GM03348 (cell line): Measurements from ENCODE around the gene PDE4B.

Source experiments
- DNase-seq: peaks from one replicate; pipeline ENCODE4 v3.0.0; 2012; ENCODE audit warnings: low spot score

The PDE4B gene

DNA sequence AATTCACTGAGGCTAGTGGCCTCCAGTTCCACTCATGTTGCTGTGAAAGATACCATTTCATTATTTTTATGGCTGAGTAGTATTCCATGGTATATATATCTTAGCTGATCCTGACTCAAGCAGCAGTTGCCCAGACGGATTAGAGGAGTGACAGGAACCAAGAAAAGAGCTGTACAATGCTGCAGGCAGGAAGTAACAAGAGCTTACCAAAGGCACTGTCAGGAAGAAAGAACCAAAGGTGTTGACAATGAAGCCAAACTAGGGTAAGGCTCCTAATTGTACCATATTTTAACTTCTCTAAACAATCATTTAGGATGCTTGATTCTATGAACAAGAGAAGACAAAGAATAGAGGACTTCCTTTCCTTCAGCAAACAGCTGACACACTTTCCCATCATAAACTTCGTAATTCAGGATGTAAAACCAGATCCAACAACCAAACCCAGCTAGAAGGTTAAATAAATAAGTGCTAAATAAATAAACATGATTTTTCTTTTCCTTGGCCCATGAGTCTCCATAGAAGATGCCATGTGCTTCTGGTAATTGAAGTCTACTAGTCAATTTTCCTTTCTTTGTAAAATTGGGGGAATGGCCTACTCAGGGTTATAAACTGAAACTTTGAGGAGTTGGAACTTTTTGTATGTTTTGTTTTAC is 493.0 kb downstream of the PDE4B start:
- DNase-seq, result no peak

DNA sequence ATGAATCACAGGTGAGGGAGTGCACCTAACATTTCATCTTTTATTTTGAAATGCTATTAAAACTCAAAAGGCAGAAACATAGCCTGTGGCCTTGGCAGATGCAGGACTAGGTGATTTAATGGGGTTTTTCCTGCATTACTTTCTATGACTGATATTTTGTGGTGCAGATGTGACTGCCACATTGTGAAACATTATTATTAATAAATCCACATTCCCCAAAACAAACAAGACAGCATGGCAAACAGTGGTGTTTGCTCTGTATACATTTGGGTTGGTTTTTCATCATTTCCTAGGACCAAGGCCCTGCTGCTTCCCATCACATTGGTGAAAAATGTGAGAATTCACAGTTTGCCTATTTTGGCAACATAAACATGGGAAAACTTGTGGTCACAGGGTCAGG is 493.6 kb downstream of the PDE4B start:
- DNase-seq, result no peak

DNA sequence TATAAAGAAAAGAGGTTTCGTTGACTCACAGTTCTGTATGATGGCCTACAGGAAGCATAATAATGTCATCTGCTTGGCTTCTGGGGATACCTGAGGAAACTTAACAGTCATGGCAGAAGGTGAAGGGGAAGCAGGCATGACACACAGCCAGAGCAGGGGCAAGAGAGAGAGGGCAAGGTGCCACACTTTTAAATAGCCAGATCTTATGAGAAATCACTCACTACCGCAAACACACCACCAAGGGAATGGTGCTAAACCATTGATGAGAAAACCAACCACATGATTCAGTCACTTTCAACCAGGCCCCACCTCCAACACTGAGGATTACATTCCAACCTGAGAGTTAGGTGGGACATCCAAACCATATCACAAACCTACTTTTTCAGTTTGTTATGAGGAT is 495.4 kb downstream of the PDE4B start:
- no peak for DNase-seq

DNA sequence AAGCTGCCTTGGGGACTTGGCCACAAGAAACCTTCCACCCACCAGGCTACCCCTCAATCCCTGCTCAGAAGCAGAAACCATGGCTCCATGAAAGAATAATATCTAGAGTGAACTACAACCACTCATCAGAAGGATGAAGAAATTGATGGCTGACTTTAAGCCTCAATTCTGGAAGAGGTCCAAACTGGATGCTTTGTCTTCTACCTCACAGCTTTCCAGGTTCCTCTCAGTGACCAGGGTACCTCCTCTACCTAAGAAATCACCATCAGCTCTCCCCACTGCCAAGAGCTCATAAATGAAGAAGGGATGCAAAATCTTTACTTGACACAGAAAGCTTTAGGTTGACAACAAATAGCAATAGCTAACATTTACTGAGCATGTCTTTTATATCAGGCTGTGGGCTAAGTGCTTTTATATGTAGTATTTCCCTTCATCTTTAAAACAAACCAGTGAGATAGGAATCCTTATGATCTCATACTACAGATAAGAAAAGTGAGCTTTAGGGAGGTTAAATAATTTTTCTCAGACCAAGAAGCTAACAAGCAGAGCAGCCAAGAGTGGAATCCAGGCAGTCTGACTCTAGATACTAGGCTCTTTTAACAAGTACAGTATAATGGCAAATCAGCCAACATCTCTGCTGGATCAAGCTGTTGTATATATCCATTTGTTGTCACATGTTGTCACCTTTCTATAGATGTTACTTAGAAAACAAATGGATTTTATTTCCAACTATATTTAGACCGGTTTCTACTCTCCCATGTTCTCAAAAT is 498.3 kb downstream of the PDE4B start:
- no peak for DNase-seq

DNA sequence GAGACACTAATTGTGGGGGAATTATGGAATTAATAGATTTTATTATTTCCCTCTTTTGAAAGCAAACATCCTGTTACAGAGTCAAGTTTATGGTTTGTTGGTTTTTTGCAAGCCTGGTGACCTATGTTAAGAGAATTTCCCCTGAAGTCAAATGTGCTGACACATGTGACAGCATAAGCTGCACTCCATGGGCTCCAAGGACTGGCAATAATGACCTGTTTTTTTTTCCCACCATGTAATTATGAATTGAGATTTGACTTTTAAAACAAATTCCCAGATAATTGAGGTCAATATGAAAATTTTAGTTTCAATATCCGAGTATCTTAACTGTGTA is 498.8 kb downstream of the PDE4B start:
- DNase-seq, result no peak

DNA sequence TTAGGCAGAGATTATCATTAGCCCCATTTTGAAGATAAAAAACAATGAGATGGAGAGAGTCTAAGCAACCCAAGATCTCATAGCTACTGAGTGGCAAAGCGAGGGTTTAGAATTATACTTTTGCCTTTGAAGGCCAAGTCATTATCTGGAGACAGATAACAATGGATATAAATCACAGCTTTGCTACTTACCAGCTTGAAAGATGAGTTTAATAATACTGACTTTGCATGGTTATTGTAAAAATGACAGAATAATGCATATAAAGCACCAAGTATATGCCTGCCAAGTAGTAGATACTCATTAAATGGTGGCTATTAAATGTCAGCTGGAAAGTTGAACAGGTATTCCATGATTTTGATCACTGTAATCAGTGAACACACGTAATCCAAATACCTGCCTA is 499.6 kb downstream of the PDE4B start:
- DNase-seq, result no peak

DNA sequence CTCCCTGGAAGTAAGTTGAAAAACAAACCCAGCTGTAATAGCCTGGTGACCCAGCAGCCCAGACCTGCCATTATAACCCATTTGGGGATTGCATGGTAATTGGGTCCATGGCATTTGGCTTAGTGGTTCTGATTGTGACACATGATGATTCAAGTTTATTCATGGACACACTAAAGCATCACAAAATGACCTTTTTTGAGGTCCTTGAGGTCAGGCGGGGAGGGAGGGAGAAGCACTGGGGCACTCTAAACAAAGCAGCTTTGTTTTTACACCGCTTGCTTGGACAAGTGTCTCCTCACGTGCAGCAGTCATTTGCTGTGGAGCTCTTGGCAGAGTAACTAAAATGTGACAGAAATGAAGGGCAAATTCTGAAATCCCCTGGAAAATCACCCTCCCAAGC is 500.2 kb downstream of the PDE4B start:
- no peak for DNase-seq

DNA sequence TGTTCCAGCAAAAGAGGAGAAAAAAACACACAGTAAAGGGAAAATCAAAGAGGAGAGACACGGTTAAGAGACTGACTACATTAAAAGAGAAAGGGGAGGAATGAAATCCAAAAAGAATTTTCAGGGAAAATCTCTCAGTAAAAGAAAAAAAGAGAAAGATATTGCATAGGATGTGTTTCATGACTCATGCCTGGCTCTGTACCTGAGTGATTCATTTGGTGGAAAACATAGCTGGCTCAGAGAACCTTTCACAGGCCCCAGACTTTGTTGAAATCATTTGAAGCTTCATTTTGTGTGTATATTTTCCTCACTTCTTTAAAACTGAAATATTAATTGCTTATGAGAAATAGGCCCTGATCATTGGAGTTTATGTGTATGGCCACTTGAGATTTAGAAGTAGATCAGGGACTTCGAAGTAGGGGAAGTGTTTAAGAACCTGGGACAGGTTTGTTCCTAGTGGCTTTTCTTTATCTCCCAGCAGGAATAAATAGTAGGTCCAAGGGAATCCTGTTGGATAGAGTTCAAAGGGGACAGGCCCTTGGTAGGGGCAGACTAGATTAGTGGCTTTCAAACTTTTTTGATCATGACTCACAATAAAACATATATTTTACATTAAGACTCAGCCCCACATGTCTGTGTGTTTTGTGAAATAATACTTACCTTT is 502.1 kb downstream of the PDE4B start:
- peak; percentile 51 for DNase-seq

DNA sequence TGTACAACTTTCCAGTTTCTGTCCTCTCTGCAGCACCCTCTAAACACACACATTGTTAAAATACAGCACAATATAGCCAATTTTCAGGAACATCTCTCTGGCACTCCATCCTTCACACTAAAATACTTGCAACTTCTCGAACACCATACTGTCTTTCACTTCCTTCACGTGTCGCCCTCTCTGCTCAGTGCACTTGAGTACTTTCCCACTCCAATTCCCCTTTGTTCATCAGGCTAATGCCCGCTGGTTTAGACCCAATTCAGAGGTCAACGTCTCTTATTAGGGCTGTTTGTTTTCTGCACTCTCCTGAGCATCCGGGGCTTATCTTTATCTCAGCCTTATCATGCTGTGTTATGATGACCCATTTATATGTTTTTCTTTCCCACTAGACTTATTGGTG is 503.1 kb downstream of the PDE4B start:
- DNase-seq, result no peak

DNA sequence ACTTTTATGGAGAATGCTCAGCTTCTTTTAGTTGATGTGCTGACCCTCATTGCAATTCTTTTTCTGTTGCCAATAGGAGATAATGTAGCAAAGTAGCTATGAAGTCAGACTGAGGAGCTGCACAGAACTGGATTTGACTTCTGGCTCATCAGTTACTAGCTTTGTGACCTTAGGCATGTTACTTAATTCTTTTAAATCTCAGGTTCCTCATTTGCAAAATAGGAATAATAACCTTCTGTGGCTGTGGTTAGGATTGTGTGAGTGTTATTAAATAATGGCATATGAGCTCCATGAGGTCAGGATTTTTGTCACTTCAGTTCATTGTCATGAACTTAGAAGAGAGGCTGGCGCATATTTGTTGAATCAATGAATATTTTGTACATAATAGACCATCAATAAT is 503.7 kb downstream of the PDE4B start:
- no peak for DNase-seq

DNA sequence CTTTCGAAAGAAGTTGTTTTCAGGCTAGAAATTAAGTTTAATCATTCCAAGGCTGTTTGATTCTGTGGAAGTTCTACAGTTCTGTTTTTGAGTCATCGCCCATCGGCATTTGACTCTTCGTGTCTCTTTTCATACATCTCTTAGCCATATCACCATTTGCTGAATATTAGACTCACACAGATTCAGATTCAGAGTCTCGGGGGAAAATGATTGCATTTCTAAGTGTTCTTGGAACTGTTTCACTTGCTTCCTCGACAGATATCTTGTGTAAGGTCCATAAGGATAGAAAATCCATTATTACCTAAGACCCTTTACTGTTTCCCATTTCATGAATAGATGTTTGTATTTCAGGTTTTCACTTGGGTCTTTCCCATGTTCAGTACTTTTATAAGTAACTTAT is 504.3 kb downstream of the PDE4B start:
- no peak for DNase-seq

DNA sequence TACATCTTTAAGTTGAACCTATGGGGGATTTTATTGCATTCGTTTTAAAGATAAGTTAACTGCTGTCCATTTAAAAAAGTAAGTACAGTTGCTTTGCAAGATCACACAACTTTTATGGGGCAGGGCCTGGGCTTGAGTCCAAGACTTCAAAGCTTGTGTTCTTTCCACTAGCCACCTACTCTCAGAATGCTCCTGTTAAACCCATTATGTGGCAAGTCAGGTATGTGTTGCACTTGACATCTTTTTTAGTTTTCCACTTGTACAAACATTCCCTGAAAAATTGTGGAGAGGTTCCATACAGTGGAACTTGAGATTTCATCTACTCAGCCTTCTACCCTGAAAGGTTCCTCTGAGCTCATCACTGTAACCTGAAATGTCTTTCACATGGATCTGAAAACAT is 505.8 kb downstream of the PDE4B start:
- no peak for DNase-seq

DNA sequence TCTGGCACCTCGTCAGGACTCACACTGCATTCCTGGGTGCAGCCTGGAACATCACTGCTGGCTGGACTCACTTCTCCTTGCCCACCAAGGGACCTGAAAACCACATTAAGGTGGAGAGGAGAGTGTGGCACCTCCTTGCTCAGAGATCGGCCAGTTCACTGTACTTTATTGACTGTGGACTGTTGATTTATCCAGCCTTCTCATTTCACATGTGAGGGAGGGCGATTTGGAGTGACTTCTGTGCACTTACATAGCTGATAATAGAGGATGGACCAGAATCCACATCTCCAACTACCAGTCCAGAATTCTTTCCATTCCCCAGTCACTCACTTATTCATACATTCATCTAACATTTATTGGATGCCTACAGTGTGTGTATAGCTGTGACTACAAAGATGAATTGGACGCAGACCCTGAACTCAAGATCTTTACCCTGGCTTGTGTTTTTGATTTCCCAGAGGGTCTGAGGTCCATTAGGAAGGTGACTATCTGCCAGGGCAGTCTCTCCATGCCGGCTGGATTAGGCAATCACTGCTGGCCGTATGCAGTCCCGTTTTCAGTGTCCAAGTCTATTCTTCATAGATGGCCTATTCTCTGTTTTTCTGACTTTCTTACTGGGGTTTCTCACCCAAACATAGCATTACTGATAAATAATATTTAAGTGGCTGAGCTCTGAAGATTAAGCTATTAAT is 507.7 kb downstream of the PDE4B start:
- DNase-seq, result no peak

DNA sequence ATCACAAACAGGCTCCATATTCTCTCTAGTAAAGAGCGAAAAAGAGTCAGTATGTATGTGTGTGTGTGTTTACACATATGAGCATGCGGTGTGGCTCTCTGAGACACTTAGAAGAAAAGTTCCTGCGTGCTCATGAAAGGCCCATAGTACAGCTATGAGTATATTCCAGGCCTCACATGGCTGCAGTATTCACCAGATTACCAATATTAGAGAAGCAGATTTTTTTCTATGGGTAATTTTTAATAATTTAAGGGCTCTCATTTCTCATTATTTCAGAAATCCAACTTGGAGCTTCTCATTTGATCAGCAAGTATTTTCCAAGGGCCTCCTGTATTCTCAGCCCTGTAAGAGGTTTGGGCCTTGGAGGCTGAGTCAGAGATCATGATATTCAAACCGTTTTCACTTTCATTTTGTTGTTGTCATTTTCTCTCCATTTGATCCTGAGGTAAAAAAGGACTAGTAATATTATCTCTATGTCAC is 508.3 kb downstream of the PDE4B start:
- DNase-seq, result peak; percentile 25

DNA sequence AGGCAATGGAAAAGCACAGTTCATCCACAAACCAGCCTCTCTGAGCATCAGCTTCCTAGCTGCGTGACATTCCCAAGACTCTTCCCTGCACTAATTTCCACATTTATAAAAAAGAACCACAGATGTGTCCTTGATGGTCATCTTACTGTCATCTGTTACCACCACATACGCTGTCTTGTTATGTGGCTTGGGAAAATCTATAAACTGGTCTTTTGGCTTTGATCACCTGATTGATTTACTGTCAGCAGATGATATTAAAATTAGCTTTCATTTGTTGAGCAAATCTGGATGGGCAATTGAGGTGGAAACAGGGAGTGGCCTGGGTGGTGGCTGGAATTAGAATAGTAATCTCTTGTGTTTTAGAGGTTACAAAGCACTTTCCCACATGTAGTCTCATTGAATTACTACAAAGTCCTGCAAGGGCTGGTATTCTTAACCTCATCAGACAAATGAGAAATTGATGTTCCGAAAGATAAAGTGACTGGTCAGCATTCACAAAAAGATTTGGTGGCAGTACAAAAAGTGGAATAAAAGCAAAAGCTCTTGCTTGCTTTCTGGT is 509.6 kb downstream of the PDE4B start:
- DNase-seq, result no peak

DNA sequence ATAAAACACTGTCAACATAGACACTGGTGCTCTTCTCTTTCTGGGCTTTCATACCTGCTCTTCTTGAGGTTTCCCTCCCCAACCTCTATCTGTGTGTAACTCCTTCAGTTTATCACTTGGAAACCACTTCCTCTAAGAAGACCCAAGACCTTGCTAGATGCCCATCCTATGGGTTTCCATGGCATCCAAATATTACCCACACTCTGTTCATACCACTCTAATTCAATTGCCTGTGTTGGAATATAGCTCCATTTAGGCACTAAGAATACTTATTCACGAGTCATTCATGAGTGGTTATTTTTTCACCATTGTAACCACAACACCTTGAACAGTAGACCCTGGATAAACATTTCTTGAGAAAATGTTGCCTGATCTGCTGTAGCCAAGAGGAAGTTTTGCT is 510.1 kb downstream of the PDE4B start:
- DNase-seq, result no peak

DNA sequence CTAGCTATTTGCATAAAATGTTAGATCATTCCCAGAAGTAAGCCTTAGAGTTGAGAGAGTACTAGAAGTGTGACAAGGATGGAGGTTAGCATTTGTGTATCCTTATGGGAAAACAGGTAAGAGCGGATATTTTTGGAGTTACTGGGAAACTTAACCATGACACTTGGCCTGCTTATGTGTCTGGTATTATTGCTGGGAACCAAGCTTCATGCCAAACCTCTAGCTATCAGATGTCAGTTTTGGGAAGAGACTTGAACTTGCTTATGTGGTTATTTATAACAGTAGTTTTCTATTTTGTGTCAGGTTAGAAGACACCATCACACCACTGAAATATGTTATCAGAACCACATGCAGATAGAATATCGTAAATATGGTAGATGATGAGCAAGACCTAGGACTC is 511.0 kb downstream of the PDE4B start:
- DNase-seq, result no peak

DNA sequence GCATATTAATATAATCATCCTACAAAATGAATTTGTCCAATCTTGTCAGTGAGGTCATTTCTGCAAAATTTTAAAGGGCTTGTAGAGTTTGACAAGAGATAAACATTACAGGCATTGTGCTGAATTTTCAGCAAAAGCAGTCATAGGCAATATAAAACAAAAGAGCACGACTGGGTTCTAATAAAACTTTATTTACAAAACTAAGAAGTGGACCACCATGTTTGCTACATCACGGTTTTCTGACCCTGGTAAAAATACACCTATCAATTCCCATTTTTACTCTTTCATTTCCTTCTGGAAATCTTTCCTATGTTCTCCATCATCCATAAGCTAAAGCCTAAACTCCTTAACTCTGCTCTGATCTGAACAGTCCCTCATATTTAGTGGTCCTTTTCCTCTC is 511.4 kb downstream of the PDE4B start:
- no peak for DNase-seq

DNA sequence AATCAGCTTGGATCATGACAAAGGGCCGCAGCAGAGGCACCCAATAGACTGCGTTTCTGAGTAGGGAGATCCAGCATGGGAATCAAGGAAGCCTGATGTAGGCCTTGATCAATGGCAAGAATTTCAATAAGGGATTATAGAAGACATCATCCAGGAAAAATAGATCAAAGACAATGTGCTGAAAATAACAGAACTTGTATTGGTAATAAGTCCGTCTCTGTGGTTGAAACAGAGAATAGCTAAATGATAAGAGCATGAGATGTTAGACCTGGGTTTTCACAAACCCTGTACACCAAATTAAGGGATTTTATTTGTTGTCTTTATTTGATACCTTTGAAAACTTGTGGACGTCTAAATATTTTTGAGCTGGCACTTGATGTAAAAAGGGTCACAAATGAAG is 513.2 kb downstream of the PDE4B start:
- DNase-seq, result no peak

DNA sequence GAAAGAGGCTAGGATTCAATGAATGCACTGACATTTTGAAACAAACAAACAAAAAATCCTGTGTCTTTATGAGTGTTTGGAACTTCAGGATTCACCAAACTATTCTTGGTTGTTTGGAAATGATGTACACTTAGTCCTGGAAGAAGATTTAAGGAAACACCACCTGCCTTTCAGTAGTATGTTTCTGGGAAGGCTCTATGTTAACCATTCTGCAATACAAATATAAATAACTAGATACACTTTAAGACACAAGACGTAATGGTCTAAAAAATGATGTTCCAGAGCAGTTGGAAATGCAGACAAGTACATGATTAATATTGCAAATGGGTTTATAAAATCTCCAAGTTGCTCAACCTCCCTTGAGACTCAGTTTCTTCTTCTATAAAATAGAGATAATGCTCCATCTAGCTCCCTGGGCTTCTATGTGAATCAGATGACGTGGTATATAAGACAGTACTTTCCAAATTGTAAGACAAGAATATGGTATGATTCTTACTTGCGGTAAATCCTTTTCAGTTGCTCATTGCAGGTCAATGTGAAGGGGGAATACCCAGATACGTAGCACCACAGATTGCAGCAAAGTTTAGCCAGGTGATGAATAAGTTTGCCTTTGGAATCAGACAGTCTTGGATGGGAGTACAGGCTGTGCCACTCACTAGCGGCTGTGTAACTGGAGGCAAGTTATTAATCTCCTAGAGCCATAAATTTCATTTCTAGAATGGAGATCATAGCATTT is 516.5 kb downstream of the PDE4B start:
- DNase-seq, result no peak

DNA sequence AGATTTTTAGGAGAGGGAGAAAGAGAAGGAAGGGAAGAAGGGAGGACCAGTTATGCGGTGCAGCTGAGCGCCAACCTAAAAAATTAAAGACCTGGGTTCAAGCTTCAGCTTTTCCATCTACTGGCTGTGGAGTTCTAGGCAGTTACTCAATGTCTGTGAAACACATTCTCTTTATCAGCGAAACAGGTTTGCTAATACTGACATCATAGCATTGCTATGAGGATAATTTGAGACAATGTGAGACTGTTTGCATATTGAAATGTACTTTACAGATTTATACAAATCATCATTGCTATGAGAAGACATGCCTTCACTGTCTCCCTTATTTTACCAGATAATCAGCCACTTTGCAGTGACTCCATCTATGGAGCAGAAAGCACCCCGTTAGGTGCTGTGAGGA is 518.4 kb downstream of the PDE4B start:
- no peak for DNase-seq

DNA sequence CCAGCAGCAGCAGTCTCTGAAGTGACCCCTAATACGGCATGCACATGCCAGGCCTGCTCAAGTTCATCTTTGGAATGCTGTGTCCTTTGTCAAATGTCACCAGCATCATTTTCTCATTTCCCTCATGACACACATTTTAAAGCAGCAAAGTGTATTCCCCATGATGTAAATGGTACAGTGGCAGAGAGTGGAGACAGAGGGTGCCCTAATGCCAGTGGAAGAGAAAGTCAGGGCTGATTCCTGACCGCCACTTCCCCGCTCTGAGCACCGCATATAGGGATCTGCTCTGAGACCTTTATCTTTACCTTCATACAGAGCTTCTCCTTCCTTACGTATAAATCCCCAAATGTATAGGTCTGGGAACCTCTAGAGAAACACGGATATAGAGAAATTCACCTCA is 518.9 kb downstream of the PDE4B start:
- no peak for DNase-seq
